Measurements from ENCODE around the gene PLCH1.

The PLCH1 gene

DNA sequence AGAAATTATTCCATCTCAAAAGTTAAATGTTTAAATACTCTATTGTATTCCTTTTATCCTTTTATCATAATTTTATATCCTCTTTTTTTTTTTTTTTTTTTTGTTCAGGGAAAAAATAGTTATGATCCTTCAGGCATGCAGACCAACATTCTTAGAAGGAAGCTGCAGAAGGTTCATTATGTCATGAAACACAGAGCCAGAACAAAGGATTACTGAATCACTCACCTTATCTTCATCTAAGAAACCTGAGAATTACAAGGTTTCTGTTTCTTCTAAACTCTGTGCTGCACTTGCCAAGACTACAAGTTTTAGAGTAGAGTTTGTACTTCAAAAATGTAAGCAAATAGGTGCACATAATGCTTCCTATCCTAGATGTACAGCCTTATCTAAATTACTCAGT, 3.3 kb downstream of the PLCH1 start:
- no peak overlapping the region for H3K4me3 ChIP-seq (replicated peaks in 1 of 2; ENCODE audit: low read depth in 2 of 2, low read length in 2 of 2)
- no peak for DNase-seq (ENCODE audit: low read depth in 2 of 2)
- TF ChIP-seq, protein P1, sequence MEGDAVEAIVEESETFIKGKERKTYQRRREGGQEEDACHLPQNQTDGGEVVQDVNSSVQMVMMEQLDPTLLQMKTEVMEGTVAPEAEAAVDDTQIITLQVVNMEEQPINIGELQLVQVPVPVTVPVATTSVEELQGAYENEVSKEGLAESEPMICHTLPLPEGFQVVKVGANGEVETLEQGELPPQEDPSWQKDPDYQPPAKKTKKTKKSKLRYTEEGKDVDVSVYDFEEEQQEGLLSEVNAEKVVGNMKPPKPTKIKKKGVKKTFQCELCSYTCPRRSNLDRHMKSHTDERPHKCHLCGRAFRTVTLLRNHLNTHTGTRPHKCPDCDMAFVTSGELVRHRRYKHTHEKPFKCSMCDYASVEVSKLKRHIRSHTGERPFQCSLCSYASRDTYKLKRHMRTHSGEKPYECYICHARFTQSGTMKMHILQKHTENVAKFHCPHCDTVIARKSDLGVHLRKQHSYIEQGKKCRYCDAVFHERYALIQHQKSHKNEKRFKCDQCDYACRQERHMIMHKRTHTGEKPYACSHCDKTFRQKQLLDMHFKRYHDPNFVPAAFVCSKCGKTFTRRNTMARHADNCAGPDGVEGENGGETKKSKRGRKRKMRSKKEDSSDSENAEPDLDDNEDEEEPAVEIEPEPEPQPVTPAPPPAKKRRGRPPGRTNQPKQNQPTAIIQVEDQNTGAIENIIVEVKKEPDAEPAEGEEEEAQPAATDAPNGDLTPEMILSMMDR (IDR thresholded peaks at IDR 0.05; ENCODE audit: low read depth, low read length), result no peak

DNA sequence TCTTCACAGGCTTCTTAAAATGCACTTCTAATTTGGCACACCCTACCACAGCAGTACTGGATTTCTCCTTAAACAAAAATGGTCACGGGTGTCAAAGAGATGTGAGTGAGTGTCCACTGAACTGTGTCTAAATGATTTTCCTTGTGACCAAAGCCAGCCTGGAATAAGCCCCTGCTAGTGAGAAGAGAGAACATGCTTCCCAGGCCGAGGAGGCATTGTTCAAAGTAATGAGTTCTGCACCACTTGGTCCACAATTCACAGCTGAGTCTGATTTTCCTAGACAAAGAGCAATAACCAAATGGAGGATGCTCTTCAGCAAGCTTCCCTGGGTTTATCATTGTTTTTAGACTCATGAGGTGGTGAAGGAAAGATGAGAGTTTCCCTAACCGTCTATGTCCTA, 3.8 kb downstream of the PLCH1 start:
- no peak overlapping the region for H3K4me3 ChIP-seq (replicated peaks in 1 of 2; ENCODE audit: low read depth in 2 of 2, low read length in 2 of 2)
- no peak for DNase-seq (ENCODE audit: low read depth in 2 of 2)
- TF ChIP-seq, protein P1 (IDR thresholded peaks at IDR 0.05; ENCODE audit: low read depth, low read length), result no peak

DNA sequence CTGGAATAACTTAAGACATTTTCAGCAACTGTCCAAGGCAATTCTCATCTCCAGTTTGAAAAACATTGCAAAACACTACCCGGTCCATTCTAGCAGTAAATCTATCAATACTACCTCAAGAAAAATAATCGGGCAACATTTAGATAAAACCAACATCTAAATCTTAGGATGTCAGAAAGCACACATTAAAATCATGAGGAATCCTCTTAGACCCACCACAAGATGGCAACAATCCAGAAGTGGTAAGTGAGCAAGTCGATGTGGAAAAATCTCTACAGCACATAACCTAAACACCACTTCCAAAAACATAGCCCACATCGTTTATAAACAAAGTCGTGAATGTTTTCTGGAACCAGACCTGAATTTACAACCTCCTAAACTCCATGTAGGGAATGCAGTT, 5.7 kb downstream of the PLCH1 start:
- TF ChIP-seq, protein P1 (IDR thresholded peaks at IDR 0.05; ENCODE audit: low read depth, low read length), result no peak
- H3K4me3 ChIP-seq (replicated peaks in 1 of 2; ENCODE audit: low read depth in 2 of 2, low read length in 2 of 2), result no peak overlapping the region
- DNase-seq (ENCODE audit: low read depth in 2 of 2), result no peak

DNA sequence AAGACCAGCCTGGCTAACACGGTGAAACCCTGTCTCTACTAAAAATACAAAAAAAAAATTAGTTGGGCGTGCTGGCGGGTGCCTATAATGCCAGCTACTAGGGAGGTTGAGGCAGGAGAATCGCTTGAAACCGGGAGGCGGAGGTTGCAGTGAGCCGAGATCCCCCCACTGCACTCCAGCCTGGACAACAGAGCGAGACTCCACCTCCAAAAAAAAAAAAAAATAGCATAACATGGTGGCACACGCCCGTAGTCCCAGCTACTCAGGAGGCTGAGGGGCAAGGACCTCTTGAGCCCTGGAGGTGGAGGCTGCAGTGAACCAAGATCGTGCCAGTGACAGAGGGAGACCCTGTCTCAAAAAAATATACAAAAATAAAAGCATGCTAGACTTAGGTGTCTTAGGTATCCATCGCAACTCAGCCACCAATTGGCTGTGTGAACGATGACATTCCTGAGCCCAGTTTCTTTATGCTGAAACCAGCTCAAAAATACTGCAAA, 6.2 kb downstream of the PLCH1 start:
- TF ChIP-seq, protein P1 (IDR thresholded peaks at IDR 0.05; ENCODE audit: low read depth, low read length), result no peak
- DNase-seq (ENCODE audit: low read depth in 2 of 2), result no peak

DNA sequence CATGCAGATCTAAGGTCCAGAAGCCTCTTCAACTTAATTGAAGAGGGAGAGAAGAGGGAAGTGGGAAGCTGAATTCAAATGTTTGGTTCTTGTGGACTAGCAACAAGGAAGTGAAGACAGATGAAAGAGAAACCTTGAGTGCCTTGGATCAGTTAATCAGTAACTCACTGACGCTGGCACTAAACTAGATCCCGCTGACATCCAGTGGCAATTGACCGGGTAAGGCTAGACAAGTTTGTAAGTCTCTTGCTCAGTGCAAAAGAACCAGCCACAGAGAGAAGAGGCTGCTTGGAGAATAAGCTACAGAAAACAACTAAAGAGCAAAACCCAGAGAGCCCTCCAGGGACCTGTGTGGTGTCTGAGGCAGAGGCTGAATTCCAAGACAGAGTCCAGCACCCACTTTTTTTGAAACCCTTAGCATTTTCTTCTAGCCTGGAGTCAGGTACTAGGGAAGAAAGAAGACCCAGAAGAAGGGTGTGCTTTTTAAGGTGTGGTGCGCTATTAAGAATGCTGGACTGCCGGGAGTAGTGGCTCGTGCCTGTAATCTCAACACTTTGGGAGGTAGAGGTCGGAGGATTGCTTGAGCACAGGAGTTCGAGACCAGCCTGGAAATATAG, 6.9 kb downstream of the PLCH1 start:
- DNase-seq (ENCODE audit: low read depth in 2 of 2), result no peak

More for the DNA sequence above, 6.2 kb downstream of the PLCH1 start:
- H3K4me3 ChIP-seq (replicated peaks in 1 of 2; ENCODE audit: low read depth in 2 of 2, low read length in 2 of 2), result no peak overlapping the region

DNA sequence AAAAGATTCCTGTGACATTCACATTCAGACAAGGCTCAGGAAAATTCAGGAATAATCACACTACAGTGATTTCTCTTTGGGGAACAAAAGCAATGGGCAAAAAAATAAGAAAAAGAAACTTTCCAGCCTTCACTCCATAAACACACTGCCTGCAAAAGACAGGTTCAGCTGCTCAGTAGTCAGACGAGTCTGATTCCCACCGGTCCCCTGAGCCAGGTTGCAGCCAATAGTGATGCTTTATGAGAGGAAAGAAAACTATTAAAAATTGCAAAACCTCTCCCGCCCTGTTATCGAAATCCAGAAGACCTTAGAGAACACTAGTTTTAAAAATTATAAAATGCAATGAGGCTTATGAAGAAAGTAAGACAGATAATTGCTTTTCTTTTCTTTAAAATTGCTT, 8.5 kb downstream of the PLCH1 start:
- no peak overlapping the region for H3K4me3 ChIP-seq (replicated peaks in 1 of 2; ENCODE audit: low read depth in 2 of 2, low read length in 2 of 2)
- no peak for DNase-seq (ENCODE audit: low read depth in 2 of 2)
- TF ChIP-seq, protein P1 (IDR thresholded peaks at IDR 0.05; ENCODE audit: low read depth, low read length), result no peak

More for the DNA sequence above, 6.9 kb downstream of the PLCH1 start:
- no peak overlapping the region for H3K4me3 ChIP-seq (replicated peaks in 1 of 2; ENCODE audit: low read depth in 2 of 2, low read length in 2 of 2)
- TF ChIP-seq, protein P1 (IDR thresholded peaks at IDR 0.05; ENCODE audit: low read depth, low read length), result no peak

DNA sequence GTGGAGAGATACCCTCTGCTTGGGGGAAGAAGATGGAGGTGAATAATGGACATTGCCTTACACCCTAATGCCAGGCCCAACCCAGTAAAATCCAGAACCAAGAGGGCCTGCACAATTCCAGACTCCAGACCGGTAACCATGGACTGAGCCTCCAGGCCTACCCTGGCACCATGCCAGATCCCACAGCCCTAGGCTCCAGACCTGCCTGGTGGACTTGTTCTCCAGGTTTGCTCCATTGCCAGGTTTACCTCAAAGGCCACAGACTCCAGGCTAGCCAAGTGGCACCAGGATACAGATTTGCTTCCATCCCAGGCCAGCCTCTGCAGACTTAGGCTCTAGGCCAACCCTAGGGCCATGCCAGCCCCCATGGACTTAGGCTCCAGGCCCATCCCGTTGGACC, 14.0 kb downstream of the PLCH1 start:
- TF ChIP-seq, protein P1 (IDR thresholded peaks at IDR 0.05; ENCODE audit: low read depth, low read length), result no peak
- DNase-seq (ENCODE audit: low read depth in 2 of 2), result no peak

More for the DNA sequence above, 14.0 kb downstream of the PLCH1 start:
- H3K4me3 ChIP-seq (replicated peaks in 1 of 2; ENCODE audit: low read depth in 2 of 2, low read length in 2 of 2), result no peak overlapping the region
